ENCODE results near the gene ZFHX3.

ZFHX3 gene

GRCh38 chr16:72901000-72901627 is 146.8 kb downstream of the ZFHX3 start:
- no peak for DNase-seq (ENCODE audit: low spot score)

GRCh38 chr16:72898216-72898825 is 149.6 kb downstream of the ZFHX3 start:
- DNase-seq (ENCODE audit: low spot score), result no peak

GRCh38 chr16:72897707-72898106 is 150.2 kb downstream of the ZFHX3 start:
- no peak for DNase-seq (ENCODE audit: low spot score)

GRCh38 chr16:72896485-72897118 is 151.3 kb downstream of the ZFHX3 start:
- DNase-seq (ENCODE audit: low spot score), result no peak

- DNase-seq (ENCODE audit: low spot score), result no peak
Measured at GRCh38 chr16:72895951-72896350, 152.0 kb downstream of the ZFHX3 start.

GRCh38 chr16:72894293-72895151 is 153.4 kb downstream of the ZFHX3 start:
- no peak for DNase-seq (ENCODE audit: low spot score)

- no peak for DNase-seq (ENCODE audit: low spot score)
Measured at GRCh38 chr16:72891291-72892227, 156.4 kb downstream of the ZFHX3 start.

- no peak for DNase-seq (ENCODE audit: low spot score)
Measured at GRCh38 chr16:72890587-72890986, 157.3 kb downstream of the ZFHX3 start.

GRCh38 chr16:72889616-72890582 is 158.0 kb downstream of the ZFHX3 start:
- DNase-seq (ENCODE audit: low spot score), result no peak

GRCh38 chr16:72887537-72887936 is 160.4 kb downstream of the ZFHX3 start:
- DNase-seq (ENCODE audit: low spot score), result no peak

GRCh38 chr16:72886346-72886974 is 161.5 kb downstream of the ZFHX3 start:
- DNase-seq (ENCODE audit: low spot score), result no peak

- no peak for DNase-seq (ENCODE audit: low spot score)
Measured at GRCh38 chr16:72884573-72884972, 163.4 kb downstream of the ZFHX3 start.

- no peak for DNase-seq (ENCODE audit: low spot score)
Measured at GRCh38 chr16:72884037-72884436, 163.9 kb downstream of the ZFHX3 start.

GRCh38 chr16:72879846-72880245 is 168.1 kb downstream of the ZFHX3 start:
- DNase-seq (ENCODE audit: low spot score), result no peak

- DNase-seq (ENCODE audit: low spot score), result no peak
Measured at GRCh38 chr16:72878301-72879269, 169.3 kb downstream of the ZFHX3 start.

- DNase-seq (ENCODE audit: low spot score), result no peak
Measured at GRCh38 chr16:72877374-72878028, 170.4 kb downstream of the ZFHX3 start.

GRCh38 chr16:72876981-72877373 is 171.0 kb downstream of the ZFHX3 start:
- no peak for DNase-seq (ENCODE audit: low spot score)

- DNase-seq (ENCODE audit: low spot score), result no peak
Measured at GRCh38 chr16:72876221-72876620, 171.7 kb downstream of the ZFHX3 start.
